ENCODE measurements around the gene ANKAR. TPM values are rescaled to one million over a fixed set of nuclear protein-coding genes. Genes with fewer than 3 reads are reported as not detected.
"Not testable (repeated sequence)": the region's sequence is repeated elsewhere in the genome, so short reads cannot be mapped to it uniquely, and the experiment has no call there.

Gene ANKAR
- polyA plus RNA-seq, 5 donors = 10.3 to 26.3 (median 21.1) TPM

GRCh38 chr2:189700681-189701080, 26.2 kb downstream of the ANKAR start:
- no peak for DNase-seq

DNA sequence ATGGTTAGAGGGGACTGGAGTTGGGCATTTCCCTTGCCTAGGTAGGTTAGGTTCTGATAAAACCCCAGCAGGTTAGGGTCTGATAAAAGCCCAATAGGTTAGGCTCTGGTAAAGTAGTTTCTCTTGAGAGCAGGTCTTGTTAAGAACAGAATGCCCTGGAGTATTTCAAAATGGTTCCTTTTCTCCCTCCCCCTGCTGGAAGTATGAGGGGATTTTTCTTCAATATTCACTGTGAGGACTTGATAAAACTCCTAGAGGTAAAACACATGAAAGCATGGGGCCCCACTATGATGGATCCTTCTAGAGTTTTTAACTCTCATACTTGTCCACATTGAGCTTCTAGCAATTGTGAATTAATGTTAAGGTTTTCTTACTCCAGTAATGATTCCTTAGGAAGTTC, 27.6 kb downstream of the ANKAR start:
- DNase-seq = no peak

GRCh38 chr2:189709501-189710221, 35.2 kb downstream of the ANKAR start:
- no peak for DNase-seq

DNA sequence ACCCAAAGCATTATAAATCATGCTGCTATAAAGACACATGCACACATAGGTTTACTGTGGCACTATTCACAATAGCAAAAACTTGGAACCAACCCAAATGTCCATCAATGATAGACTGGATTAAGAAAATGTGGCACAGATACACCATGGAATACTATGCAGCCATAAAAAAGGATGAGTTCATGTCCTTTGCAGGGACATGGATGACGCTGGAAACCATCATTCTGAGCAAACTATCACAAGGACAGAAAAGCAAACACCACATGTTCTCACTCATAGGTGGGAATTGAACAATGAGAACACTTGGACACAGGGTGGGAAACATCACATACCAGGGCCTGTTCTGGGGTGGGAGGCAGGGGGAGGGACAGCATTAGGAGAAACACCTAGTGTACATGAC, 43.1 kb downstream of the ANKAR start:
- DNase-seq = not testable (repeated sequence)

DNA sequence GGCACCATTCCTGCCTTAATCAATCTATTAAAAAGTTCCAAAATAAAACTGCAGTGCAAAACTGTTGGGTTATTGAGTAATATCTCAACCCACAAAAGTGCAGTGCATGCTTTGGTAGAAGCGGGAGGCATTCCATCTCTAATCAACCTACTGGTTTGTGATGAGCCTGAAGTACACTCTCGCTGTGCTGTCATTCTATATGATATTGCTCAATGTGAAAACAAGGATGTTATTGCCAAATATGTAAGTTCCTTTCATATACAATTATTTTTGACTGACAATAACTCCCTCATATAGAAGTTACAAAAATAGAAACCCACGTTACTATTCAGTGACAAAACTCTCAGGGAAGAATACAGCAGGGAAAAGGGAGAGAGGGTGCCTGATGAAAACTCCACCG, 45.1 kb downstream of the ANKAR start:
- DNase-seq = no peak

DNA sequence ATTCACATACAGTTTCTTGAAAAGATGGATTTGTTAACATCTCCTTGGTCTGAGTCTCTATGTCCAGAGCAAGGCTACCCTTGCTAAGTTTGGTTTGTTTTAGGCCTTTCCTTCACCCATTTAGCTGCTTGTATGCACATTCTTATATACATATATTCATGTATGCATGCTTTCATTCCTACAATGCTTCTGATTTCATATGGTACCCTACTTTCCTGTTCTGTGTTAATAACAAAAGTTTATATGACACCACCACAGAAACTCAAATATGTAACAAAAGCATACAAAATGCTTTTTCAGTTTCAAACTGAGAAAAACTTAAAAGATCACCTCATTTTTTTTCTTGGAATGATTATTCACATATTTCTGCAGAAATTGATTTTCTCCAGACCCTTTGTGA, 48.7 kb downstream of the ANKAR start:
- no peak for DNase-seq

Other genes with a start within 250 kb of the ANKAR start
- 10 to 100 TPM; 44.9 to 73.7 (median 58.7) TPM for gene WDR75, start 233.2 kb upstream of the ANKAR start, polyA plus RNA-seq (ENCODE audit: insufficient read depth in 1 of 5, insufficient read length in 5 of 5, low replicate concordance in 1 of 5)
- 100 to 1,000 TPM; 159 to 249 (median 227) TPM for gene SLC40A1, start 93.9 kb upstream of the ANKAR start, polyA plus RNA-seq (ENCODE audit: insufficient read depth in 1 of 5, insufficient read length in 5 of 5, low replicate concordance in 1 of 5)
- gene ASNSD1, start 13.2 kb upstream of the ANKAR start, polyA plus RNA-seq (ENCODE audit: insufficient read depth in 1 of 5, insufficient read length in 5 of 5, low replicate concordance in 1 of 5) = 10 to 100 TPM; 48.9 to 71.3 (median 64.5) TPM
- 10 to 100 TPM; 18.5 to 30.0 (median 24.0) TPM for gene OSGEPL1, start 88.1 kb downstream of the ANKAR start, polyA plus RNA-seq (ENCODE audit: insufficient read depth in 1 of 5, insufficient read length in 5 of 5, low replicate concordance in 1 of 5)
- gene ORMDL1, start 109.7 kb downstream of the ANKAR start, polyA plus RNA-seq (ENCODE audit: insufficient read depth in 1 of 5, insufficient read length in 5 of 5, low replicate concordance in 1 of 5) = 100 to 1,000 TPM in 2 of 5 donors, 10 to 100 TPM in 3; 92.4 to 135 (median 98.2) TPM
- 10 to 100 TPM; 39.0 to 61.0 (median 44.8) TPM for gene PMS1, start 109.8 kb downstream of the ANKAR start, polyA plus RNA-seq (ENCODE audit: insufficient read depth in 1 of 5, insufficient read length in 5 of 5, low replicate concordance in 1 of 5)